ENCODE data around the gene KRTAP19-4.
A peak's percentile ranks its signal among the peaks of the same experiment; 100 is the strongest.
"Not testable (repeated sequence)": the region's sequence is repeated elsewhere in the genome, so short reads cannot be mapped to it uniquely, and the experiment has no call there.

KRTAP19-4 gene

GRCh38 chr21:30497065-30497464, at the start of gene KRTAP19-4:
Gene KRTAP19-4 (minus strand): TSS chr21:30497165. CDS start chr21:30497110, 55 bp downstream.
- DNase-seq (ENCODE audit: low spot score), result no peak

GRCh38 chr21:30541764-30542163, 44.8 kb upstream of the KRTAP19-4 start, which contains the start of gene KRTAP19-6:
Gene KRTAP19-6 (minus strand): TSS chr21:30541864. CDS start chr21:30541833, 31 bp downstream.
- DNase-seq (ENCODE audit: low spot score), result no peak

GRCh38 chr21:30518876-30519275, 21.9 kb upstream of the KRTAP19-4 start:
- no peak for DNase-seq (ENCODE audit: low spot score)

- no peak for DNase-seq (ENCODE audit: low spot score)
Observed at GRCh38 chr21:30515681-30516080, 18.7 kb upstream of the KRTAP19-4 start.

GRCh38 chr21:30505621-30506205, 8.7 kb upstream of the KRTAP19-4 start:
- not testable (repeated sequence) for DNase-seq (ENCODE audit: low spot score)

- no peak for DNase-seq (ENCODE audit: low spot score)
Observed at GRCh38 chr21:30502041-30502440, 5.1 kb upstream of the KRTAP19-4 start, which contains the start of gene KRTAP19-5. Gene KRTAP19-5 (minus strand): TSS chr21:30502141. CDS start chr21:30502090, 51 bp downstream.

- DNase-seq (ENCODE audit: low spot score), result no peak
Observed at GRCh38 chr21:30491963-30492428, 5.0 kb downstream of the KRTAP19-4 start, which contains the start of gene KRTAP19-3. Gene KRTAP19-3 (minus strand): TSS chr21:30492013. CDS start chr21:30491957, 56 bp downstream.

- DNase-seq (ENCODE audit: low spot score), result no peak
Observed at GRCh38 chr21:30487336-30487735, 9.6 kb downstream of the KRTAP19-4 start, which contains the start of gene KRTAP19-2. Gene KRTAP19-2 (minus strand): TSS chr21:30487436. CDS start chr21:30487348, 88 bp downstream.

GRCh38 chr21:30486180-30486579, 10.8 kb downstream of the KRTAP19-4 start:
- no peak for DNase-seq (ENCODE audit: low spot score)

- DNase-seq (ENCODE audit: low spot score), result no peak
Observed at GRCh38 chr21:30482130-30482529, 14.8 kb downstream of the KRTAP19-4 start.

GRCh38 chr21:30480145-30480544, 16.8 kb downstream of the KRTAP19-4 start, which contains the start of gene KRTAP19-1:
Gene KRTAP19-1 (minus strand): TSS chr21:30480367. CDS start chr21:30480317, 50 bp downstream.
- no peak for DNase-seq (ENCODE audit: low spot score)

- no peak for DNase-seq (ENCODE audit: low spot score)
Observed at GRCh38 chr21:30479259-30479658, 17.7 kb downstream of the KRTAP19-4 start.

- DNase-seq (ENCODE audit: low spot score), result no peak
Observed at GRCh38 chr21:30478004-30478403, 19.0 kb downstream of the KRTAP19-4 start.

GRCh38 chr21:30468900-30469714, 27.9 kb downstream of the KRTAP19-4 start:
- no peak for DNase-seq (ENCODE audit: low spot score)

- DNase-seq (ENCODE audit: low spot score), result peak; percentile 1
Observed at GRCh38 chr21:30463713-30464112, 33.3 kb downstream of the KRTAP19-4 start.

GRCh38 chr21:30448514-30448913, 48.5 kb downstream of the KRTAP19-4 start:
- no peak for DNase-seq (ENCODE audit: low spot score)

- DNase-seq (ENCODE audit: low spot score), result no peak
Observed at GRCh38 chr21:30447056-30447455, 49.9 kb downstream of the KRTAP19-4 start.

Data from kidney capillary endothelial cell (primary cell).